CD4-positive, alpha-beta T cell treated with Interleukin-2 at 100 ng/mL for 4 hours (primary cell): ENCODE data around the gene HCN2.
"Not testable (repeated sequence)": the region's sequence is repeated elsewhere in the genome, so short reads cannot be mapped to it uniquely, and the experiment has no call there.

Experiments used
- DNase-seq: peaks from one replicate; pipeline ENCODE4 v3.0.0-alpha.2; 2020; ENCODE audit warnings: low spot score

The HCN2 gene

GRCh38 chr19:571566-571974, 18.1 kb upstream of the HCN2 start:
- no peak for DNase-seq

- peak; percentile 98 for DNase-seq
Observed at GRCh38 chr19:572140-572742, 17.4 kb upstream of the HCN2 start, which contains the start of gene BSG. BSG (plus strand) TSS chr19:572596; CDS start chr19:572635, 39 bp downstream.

GRCh38 chr19:572743-573518, 16.8 kb upstream of the HCN2 start:
- DNase-seq: no peak

- no peak for DNase-seq
Observed at GRCh38 chr19:573519-573825, 16.2 kb upstream of the HCN2 start.

- DNase-seq: no peak
Observed at GRCh38 chr19:574658-575526, 14.8 kb upstream of the HCN2 start.

- no peak for DNase-seq
Observed at GRCh38 chr19:575527-576506, 13.9 kb upstream of the HCN2 start.

GRCh38 chr19:576768-577438, 12.8 kb upstream of the HCN2 start:
- no peak for DNase-seq

- DNase-seq: no peak
Observed at GRCh38 chr19:577439-578392, 12.0 kb upstream of the HCN2 start.

- DNase-seq: no peak
Observed at GRCh38 chr19:579111-579841, 10.4 kb upstream of the HCN2 start.

GRCh38 chr19:579842-580155, 9.9 kb upstream of the HCN2 start:
- no peak for DNase-seq

- DNase-seq: no peak
Observed at GRCh38 chr19:580274-580835, 9.3 kb upstream of the HCN2 start.

- no peak for DNase-seq
Observed at GRCh38 chr19:581399-582111, 8.1 kb upstream of the HCN2 start.

GRCh38 chr19:582497-583197, 7.0 kb upstream of the HCN2 start:
- no peak for DNase-seq

- no peak for DNase-seq
Observed at GRCh38 chr19:583198-583967, 6.3 kb upstream of the HCN2 start.

- DNase-seq: no peak
Observed at GRCh38 chr19:583968-584239, 5.8 kb upstream of the HCN2 start.

- peak; percentile 60 for DNase-seq
Observed at GRCh38 chr19:584240-585001, 5.3 kb upstream of the HCN2 start.

GRCh38 chr19:585146-585545, 4.5 kb upstream of the HCN2 start:
- not testable (repeated sequence) for DNase-seq
